ENCODE results near the gene VPS72.

VPS72 gene

GRCh38 chr1:151142411-151143056 is 47.5 kb downstream of the VPS72 start:
- Histone ChIP-seq H3K27ac (replicated peaks) (no peak overlapping the region), H3K4me3 (replicated peaks; ENCODE audit: insufficient read depth, low read length) (no peak overlapping the region), H3K27me3 (ENCODE audit: insufficient read depth, poor library complexity, severe bottlenecking) (peaks cover 16% of the 10 kb centered on the region)
- TF ChIP-seq, protein P1, sequence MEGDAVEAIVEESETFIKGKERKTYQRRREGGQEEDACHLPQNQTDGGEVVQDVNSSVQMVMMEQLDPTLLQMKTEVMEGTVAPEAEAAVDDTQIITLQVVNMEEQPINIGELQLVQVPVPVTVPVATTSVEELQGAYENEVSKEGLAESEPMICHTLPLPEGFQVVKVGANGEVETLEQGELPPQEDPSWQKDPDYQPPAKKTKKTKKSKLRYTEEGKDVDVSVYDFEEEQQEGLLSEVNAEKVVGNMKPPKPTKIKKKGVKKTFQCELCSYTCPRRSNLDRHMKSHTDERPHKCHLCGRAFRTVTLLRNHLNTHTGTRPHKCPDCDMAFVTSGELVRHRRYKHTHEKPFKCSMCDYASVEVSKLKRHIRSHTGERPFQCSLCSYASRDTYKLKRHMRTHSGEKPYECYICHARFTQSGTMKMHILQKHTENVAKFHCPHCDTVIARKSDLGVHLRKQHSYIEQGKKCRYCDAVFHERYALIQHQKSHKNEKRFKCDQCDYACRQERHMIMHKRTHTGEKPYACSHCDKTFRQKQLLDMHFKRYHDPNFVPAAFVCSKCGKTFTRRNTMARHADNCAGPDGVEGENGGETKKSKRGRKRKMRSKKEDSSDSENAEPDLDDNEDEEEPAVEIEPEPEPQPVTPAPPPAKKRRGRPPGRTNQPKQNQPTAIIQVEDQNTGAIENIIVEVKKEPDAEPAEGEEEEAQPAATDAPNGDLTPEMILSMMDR (IDR thresholded peaks at IDR 0.05; ENCODE audit: insufficient read depth, low read length), result no peak
- TF ChIP-seq, protein P2, sequence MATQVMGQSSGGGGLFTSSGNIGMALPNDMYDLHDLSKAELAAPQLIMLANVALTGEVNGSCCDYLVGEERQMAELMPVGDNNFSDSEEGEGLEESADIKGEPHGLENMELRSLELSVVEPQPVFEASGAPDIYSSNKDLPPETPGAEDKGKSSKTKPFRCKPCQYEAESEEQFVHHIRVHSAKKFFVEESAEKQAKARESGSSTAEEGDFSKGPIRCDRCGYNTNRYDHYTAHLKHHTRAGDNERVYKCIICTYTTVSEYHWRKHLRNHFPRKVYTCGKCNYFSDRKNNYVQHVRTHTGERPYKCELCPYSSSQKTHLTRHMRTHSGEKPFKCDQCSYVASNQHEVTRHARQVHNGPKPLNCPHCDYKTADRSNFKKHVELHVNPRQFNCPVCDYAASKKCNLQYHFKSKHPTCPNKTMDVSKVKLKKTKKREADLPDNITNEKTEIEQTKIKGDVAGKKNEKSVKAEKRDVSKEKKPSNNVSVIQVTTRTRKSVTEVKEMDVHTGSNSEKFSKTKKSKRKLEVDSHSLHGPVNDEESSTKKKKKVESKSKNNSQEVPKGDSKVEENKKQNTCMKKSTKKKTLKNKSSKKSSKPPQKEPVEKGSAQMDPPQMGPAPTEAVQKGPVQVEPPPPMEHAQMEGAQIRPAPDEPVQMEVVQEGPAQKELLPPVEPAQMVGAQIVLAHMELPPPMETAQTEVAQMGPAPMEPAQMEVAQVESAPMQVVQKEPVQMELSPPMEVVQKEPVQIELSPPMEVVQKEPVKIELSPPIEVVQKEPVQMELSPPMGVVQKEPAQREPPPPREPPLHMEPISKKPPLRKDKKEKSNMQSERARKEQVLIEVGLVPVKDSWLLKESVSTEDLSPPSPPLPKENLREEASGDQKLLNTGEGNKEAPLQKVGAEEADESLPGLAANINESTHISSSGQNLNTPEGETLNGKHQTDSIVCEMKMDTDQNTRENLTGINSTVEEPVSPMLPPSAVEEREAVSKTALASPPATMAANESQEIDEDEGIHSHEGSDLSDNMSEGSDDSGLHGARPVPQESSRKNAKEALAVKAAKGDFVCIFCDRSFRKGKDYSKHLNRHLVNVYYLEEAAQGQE (IDR thresholded peaks at IDR 0.05; ENCODE audit: insufficient replicate concordance, low read depth), result no peak
- TF ChIP-seq POLR2AphosphoS5 (IDR thresholded peaks at IDR 0.05; ENCODE audit: low read depth) (no peak), GABPA (IDR thresholded peaks at IDR 0.05; ENCODE audit: low read depth) (no peak), SPI1 (IDR thresholded peaks at IDR 0.05; ENCODE audit: borderline replicate concordance, low read depth) (no peak)
- DNase-seq (ENCODE audit: low read depth in 1 of 2, low spot score in 1 of 2), result no peak

- Histone ChIP-seq H3K27ac (replicated peaks) (no peak overlapping the region), H3K27me3 (ENCODE audit: insufficient read depth, poor library complexity, severe bottlenecking) (no peaks in the 10 kb centered on the region), H3K4me3 (replicated peaks; ENCODE audit: insufficient read depth, low read length) (no peak overlapping the region)
- no peak for DNase-seq (ENCODE audit: low read depth in 1 of 2, low spot score in 1 of 2)
- TF ChIP-seq, protein P2 (IDR thresholded peaks at IDR 0.05; ENCODE audit: insufficient replicate concordance, low read depth), result no peak
- TF ChIP-seq GABPA (IDR thresholded peaks at IDR 0.05; ENCODE audit: low read depth) (no peak), SPI1 (IDR thresholded peaks at IDR 0.05; ENCODE audit: borderline replicate concordance, low read depth) (no peak), POLR2AphosphoS5 (IDR thresholded peaks at IDR 0.05; ENCODE audit: low read depth) (no peak)
- TF ChIP-seq, protein P1 (IDR thresholded peaks at IDR 0.05; ENCODE audit: insufficient read depth, low read length), result no peak
These were observed 52.2 kb downstream of the VPS72 start for GRCh38 chr1:151137789-151138188.

- no peak overlapping the region for H3K27ac ChIP-seq (replicated peaks)
- TF ChIP-seq POLR2AphosphoS5 (IDR thresholded peaks at IDR 0.05; ENCODE audit: low read depth) (no peak), SPI1 (IDR thresholded peaks at IDR 0.05; ENCODE audit: borderline replicate concordance, low read depth) (no peak), GABPA (IDR thresholded peaks at IDR 0.05; ENCODE audit: low read depth) (no peak)
- TF ChIP-seq, protein P2 (IDR thresholded peaks at IDR 0.05; ENCODE audit: insufficient replicate concordance, low read depth), result no peak
- TF ChIP-seq, protein P1 (IDR thresholded peaks at IDR 0.05; ENCODE audit: insufficient read depth, low read length), result no peak
- DNase-seq (ENCODE audit: low read depth in 1 of 2, low spot score in 1 of 2), result no peak
- no peak overlapping the region for H3K4me3 ChIP-seq (replicated peaks; ENCODE audit: insufficient read depth, low read length)
- H3K27me3 ChIP-seq (ENCODE audit: insufficient read depth, poor library complexity, severe bottlenecking), result no peaks in the 10 kb centered on the region
These were observed 54.3 kb downstream of the VPS72 start for GRCh38 chr1:151135433-151136385.

Measured in HL-60 (cell line).